ENCODE results near the gene FMO1.
"Not testable (repeated sequence)": the region's sequence is repeated elsewhere in the genome, so short reads cannot be mapped to it uniquely, and the experiment has no call there.

Gene FMO1

GRCh38 chr1:171220581-171221054 lies 27.7 kb upstream of the FMO1 start:
- H3F3A ChIP-seq (ENCODE audit: insufficient read depth): no peaks in the 10 kb centered on the region
- H3K79me2 ChIP-seq (ENCODE audit: insufficient read depth, low read length): no peaks in the 10 kb centered on the region
- H3K36me3 ChIP-seq (ENCODE audit: low read length): no peaks in the 10 kb centered on the region
- H3K27me3 ChIP-seq (ENCODE audit: low read length): no peaks in the 10 kb centered on the region
- H3K4me3 ChIP-seq (ENCODE audit: insufficient read depth, low read length, poor library complexity, severe bottlenecking): no peak overlapping the region
- no peak overlapping the region for H2AFZ ChIP-seq (ENCODE audit: low read depth, low read length, severe bottlenecking)
- no peaks in the 10 kb centered on the region for H3K9me2 ChIP-seq (replicated peaks; ENCODE audit: insufficient read depth, low read length)
- H3K9me3 ChIP-seq (ENCODE audit: insufficient read depth, low read length): no peaks in the 10 kb centered on the region
- no peaks in the 10 kb centered on the region for H4K20me1 ChIP-seq (ENCODE audit: low read depth, low read length)
- TF ChIP-seq CTCF (IDR thresholded peaks at IDR 0.05; ENCODE audit: insufficient read depth, low read length, poor library complexity, severe bottlenecking): no peak
- no peak overlapping the region for H3K4me2 ChIP-seq (ENCODE audit: low read depth, low read length, poor library complexity, severe bottlenecking)
- no peak overlapping the region for H3K27ac ChIP-seq (ENCODE audit: low read depth, low read length)
- no peak overlapping the region for H3K9ac ChIP-seq (ENCODE audit: low read length)

- no peak overlapping the region for H3K4me3 ChIP-seq (ENCODE audit: insufficient read depth, low read length, poor library complexity, severe bottlenecking)
- no peak overlapping the region for H2AFZ ChIP-seq (ENCODE audit: low read depth, low read length, severe bottlenecking)
- H3K4me2 ChIP-seq (ENCODE audit: low read depth, low read length, poor library complexity, severe bottlenecking): no peak overlapping the region
- no peaks in the 10 kb centered on the region for H3K9me2 ChIP-seq (replicated peaks; ENCODE audit: insufficient read depth, low read length)
- TF ChIP-seq EZH2phosphoT487 (conservative IDR thresholded peaks at IDR 0.05; ENCODE audit: low read length) (no peak), CTCF (IDR thresholded peaks at IDR 0.05; ENCODE audit: insufficient read depth, low read length, poor library complexity, severe bottlenecking) (no peak)
- H3K9me3 ChIP-seq (ENCODE audit: insufficient read depth, low read length): no peaks in the 10 kb centered on the region
- no peaks in the 10 kb centered on the region for H3K79me2 ChIP-seq (ENCODE audit: insufficient read depth, low read length)
- H3K27me3 ChIP-seq (ENCODE audit: low read length): no peaks in the 10 kb centered on the region
- H3K27ac ChIP-seq (ENCODE audit: low read depth, low read length): no peak overlapping the region
- H3K36me3 ChIP-seq (ENCODE audit: low read length): no peaks in the 10 kb centered on the region
- H3F3A ChIP-seq (ENCODE audit: insufficient read depth): no peaks in the 10 kb centered on the region
- no peaks in the 10 kb centered on the region for H4K20me1 ChIP-seq (ENCODE audit: low read depth, low read length)
- no peak overlapping the region for H3K9ac ChIP-seq (ENCODE audit: low read length)
These were observed 26.4 kb upstream of the FMO1 start for GRCh38 chr1:171221665-171222591.

DNA sequence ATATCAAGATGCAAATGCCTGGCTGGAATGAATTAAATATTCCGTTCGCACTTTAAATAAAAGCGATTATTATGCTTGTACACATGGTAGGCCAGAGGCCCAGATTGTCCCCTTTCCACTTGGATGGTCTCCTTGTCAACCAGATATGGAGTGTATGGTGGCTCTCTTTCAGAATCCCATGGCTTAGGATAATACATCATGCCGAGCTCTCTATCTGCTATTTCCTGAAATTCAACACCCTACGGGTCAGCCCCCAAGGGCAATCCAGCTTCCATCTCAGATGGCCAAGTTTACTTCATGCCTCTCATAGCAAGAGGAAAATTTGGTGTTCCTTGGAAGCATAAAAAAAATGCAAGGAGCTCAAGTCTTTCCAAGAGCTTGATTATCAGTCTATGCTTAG lies 25.4 kb upstream of the FMO1 start:
- H3K4me3 ChIP-seq (ENCODE audit: insufficient read depth, low read length, poor library complexity, severe bottlenecking): no peak overlapping the region
- H2AFZ ChIP-seq (ENCODE audit: low read depth, low read length, severe bottlenecking): no peak overlapping the region
- H3K36me3 ChIP-seq (ENCODE audit: low read length): no peaks in the 10 kb centered on the region
- no peaks in the 10 kb centered on the region for H3K9me3 ChIP-seq (ENCODE audit: insufficient read depth, low read length)
- H3K9ac ChIP-seq (ENCODE audit: low read length): no peak overlapping the region
- no peak overlapping the region for H3K4me2 ChIP-seq (ENCODE audit: low read depth, low read length, poor library complexity, severe bottlenecking)
- H4K20me1 ChIP-seq (ENCODE audit: low read depth, low read length): no peaks in the 10 kb centered on the region
- no peaks in the 10 kb centered on the region for H3K9me2 ChIP-seq (replicated peaks; ENCODE audit: insufficient read depth, low read length)
- no peaks in the 10 kb centered on the region for H3F3A ChIP-seq (ENCODE audit: insufficient read depth)
- TF ChIP-seq CTCF (IDR thresholded peaks at IDR 0.05; ENCODE audit: insufficient read depth, low read length, poor library complexity, severe bottlenecking) (no peak), EZH2phosphoT487 (conservative IDR thresholded peaks at IDR 0.05; ENCODE audit: low read length) (no peak)
- no peak overlapping the region for H3K27ac ChIP-seq (ENCODE audit: low read depth, low read length)
- no peaks in the 10 kb centered on the region for H3K79me2 ChIP-seq (ENCODE audit: insufficient read depth, low read length)
- no peaks in the 10 kb centered on the region for H3K27me3 ChIP-seq (ENCODE audit: low read length)

- not testable (repeated sequence) for H3K27ac ChIP-seq (ENCODE audit: low read depth, low read length); H3K4me3 ChIP-seq (ENCODE audit: insufficient read depth, low read length, poor library complexity, severe bottlenecking); H4K20me1 ChIP-seq (ENCODE audit: low read depth, low read length); H3K9me3 ChIP-seq (ENCODE audit: insufficient read depth, low read length); H3K4me2 ChIP-seq (ENCODE audit: low read depth, low read length, poor library complexity, severe bottlenecking); H3K9me2 ChIP-seq (replicated peaks; ENCODE audit: insufficient read depth, low read length); H3K79me2 ChIP-seq (ENCODE audit: insufficient read depth, low read length); H3F3A ChIP-seq (ENCODE audit: insufficient read depth); H3K27me3 ChIP-seq (ENCODE audit: low read length); H3K9ac ChIP-seq (ENCODE audit: low read length); H2AFZ ChIP-seq (ENCODE audit: low read depth, low read length, severe bottlenecking); H3K36me3 ChIP-seq (ENCODE audit: low read length)
These were observed 24.0 kb upstream of the FMO1 start for GRCh38 chr1:171224257-171224656.

Measured in SU-DHL-6 (cell line).